ENCODE measurements around the gene SORCS3.

Gene SORCS3

DNA sequence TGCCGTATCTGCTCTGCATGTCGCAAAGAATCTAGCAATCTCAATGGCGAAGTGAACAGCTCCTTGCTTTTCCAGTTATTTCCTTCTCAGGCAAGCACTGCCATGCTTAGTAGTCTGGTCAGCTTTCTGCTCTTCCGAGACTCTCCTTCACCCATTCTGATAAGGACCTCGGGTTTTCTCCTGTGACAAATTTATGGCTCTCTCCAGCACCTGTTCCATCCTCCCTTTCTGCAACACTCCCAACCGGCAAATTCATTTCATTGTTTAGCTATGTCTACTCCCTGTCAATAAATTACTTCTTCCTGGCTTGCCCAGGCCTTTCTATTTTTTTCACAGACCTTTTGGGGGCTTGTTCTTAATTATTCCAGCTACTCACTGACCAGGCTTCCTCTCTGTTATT lies 252.6 kb downstream of the SORCS3 start:
- H3K9me3 ChIP-seq (ENCODE audit: severe bottlenecking) = no peaks in the 10 kb centered on the region
- H3K27me3 ChIP-seq (ENCODE audit: insufficient read depth, low read depth, severe bottlenecking) = no peaks in the 10 kb centered on the region
- H3K27ac ChIP-seq = no peak overlapping the region
- DNase-seq = no peak
- TF ChIP-seq, protein P1, sequence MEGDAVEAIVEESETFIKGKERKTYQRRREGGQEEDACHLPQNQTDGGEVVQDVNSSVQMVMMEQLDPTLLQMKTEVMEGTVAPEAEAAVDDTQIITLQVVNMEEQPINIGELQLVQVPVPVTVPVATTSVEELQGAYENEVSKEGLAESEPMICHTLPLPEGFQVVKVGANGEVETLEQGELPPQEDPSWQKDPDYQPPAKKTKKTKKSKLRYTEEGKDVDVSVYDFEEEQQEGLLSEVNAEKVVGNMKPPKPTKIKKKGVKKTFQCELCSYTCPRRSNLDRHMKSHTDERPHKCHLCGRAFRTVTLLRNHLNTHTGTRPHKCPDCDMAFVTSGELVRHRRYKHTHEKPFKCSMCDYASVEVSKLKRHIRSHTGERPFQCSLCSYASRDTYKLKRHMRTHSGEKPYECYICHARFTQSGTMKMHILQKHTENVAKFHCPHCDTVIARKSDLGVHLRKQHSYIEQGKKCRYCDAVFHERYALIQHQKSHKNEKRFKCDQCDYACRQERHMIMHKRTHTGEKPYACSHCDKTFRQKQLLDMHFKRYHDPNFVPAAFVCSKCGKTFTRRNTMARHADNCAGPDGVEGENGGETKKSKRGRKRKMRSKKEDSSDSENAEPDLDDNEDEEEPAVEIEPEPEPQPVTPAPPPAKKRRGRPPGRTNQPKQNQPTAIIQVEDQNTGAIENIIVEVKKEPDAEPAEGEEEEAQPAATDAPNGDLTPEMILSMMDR (IDR thresholded peaks at IDR 0.05; ENCODE audit: low read depth, low read length) = no peak
- no peak overlapping the region for H3K4me3 ChIP-seq (ENCODE audit: low read depth, low read length)
- no peaks in the 10 kb centered on the region for H3K36me3 ChIP-seq

- Histone ChIP-seq H3K27me3 (ENCODE audit: insufficient read depth, low read depth, severe bottlenecking) (no peaks in the 10 kb centered on the region), H3K9me3 (ENCODE audit: severe bottlenecking) (no peaks in the 10 kb centered on the region), H3K36me3 (no peaks in the 10 kb centered on the region), H3K27ac (no peak overlapping the region), H3K4me3 (ENCODE audit: low read depth, low read length) (no peak overlapping the region)
- TF ChIP-seq, protein P1 (IDR thresholded peaks at IDR 0.05; ENCODE audit: low read depth, low read length) = no peak
- no peak for DNase-seq
Measured at GRCh38 chr10:104894681-104895080, 253.6 kb downstream of the SORCS3 start.

DNA sequence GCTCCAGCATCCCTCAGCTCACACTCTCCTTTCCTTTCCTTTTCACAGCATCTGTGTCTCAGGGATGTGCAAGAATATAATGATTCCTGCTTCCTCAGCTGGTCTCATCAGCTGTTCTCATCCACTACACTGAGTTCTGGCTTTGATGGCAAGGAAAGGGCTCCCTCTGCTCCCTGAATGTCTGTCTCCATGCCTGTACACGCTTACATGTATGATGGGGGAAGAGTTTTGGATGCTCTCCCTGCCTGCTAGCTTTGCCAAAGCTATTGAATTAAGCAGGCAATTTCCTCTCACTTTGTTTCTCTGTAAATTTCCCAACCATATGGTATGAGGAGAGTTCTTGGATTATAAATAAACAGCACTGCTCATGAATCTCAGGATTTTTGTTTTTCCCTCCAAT lies 254.5 kb downstream of the SORCS3 start:
- Histone ChIP-seq H3K27ac (no peak overlapping the region), H3K9me3 (ENCODE audit: severe bottlenecking) (no peaks in the 10 kb centered on the region)
- TF ChIP-seq, protein P1 (IDR thresholded peaks at IDR 0.05; ENCODE audit: low read depth, low read length) = no peak

DNA sequence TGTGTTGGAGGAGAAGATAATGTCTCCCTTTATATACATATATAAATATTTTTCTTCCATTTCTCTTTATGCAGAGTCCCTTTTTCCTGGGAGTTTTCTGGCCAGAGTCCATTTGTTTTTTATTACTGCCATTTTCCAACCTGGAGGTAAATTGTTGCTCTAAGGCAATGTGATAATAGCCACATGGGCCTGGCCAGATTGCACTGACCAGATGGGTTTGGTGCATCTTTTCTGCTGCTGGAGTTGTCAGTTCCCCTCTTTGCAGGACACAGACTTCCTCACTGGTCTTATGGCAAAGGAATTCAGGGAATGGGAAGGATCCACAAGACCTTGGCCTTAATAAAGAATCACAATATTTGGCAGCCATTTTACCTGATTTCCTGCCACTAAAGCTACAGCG lies 254.9 kb downstream of the SORCS3 start:
- TF ChIP-seq, protein P1 (IDR thresholded peaks at IDR 0.05; ENCODE audit: low read depth, low read length) = no peak
- no peaks in the 10 kb centered on the region for H3K9me3 ChIP-seq (ENCODE audit: severe bottlenecking)
- no peak overlapping the region for H3K4me3 ChIP-seq (ENCODE audit: low read depth, low read length)
- H3K36me3 ChIP-seq = no peaks in the 10 kb centered on the region
- no peak for DNase-seq
- no peak overlapping the region for H3K27ac ChIP-seq
- H3K27me3 ChIP-seq (ENCODE audit: insufficient read depth, low read depth, severe bottlenecking) = no peaks in the 10 kb centered on the region

More for the DNA sequence above, 254.5 kb downstream of the SORCS3 start:
- Histone ChIP-seq H3K4me3 (ENCODE audit: low read depth, low read length) (no peak overlapping the region), H3K27me3 (ENCODE audit: insufficient read depth, low read depth, severe bottlenecking) (no peaks in the 10 kb centered on the region), H3K36me3 (no peaks in the 10 kb centered on the region)
- no peak for DNase-seq

GRCh38 chr10:104897696-104898095 lies 256.6 kb downstream of the SORCS3 start:
- Histone ChIP-seq H3K4me3 (ENCODE audit: low read depth, low read length) (no peak overlapping the region), H3K27me3 (ENCODE audit: insufficient read depth, low read depth, severe bottlenecking) (peaks cover 3% of the 10 kb centered on the region), H3K9me3 (ENCODE audit: severe bottlenecking) (no peaks in the 10 kb centered on the region), H3K27ac (no peak overlapping the region), H3K36me3 (no peaks in the 10 kb centered on the region)
- TF ChIP-seq, protein P1 (IDR thresholded peaks at IDR 0.05; ENCODE audit: low read depth, low read length) = no peak
- peak; percentile 23 for DNase-seq

- no peak for DNase-seq
- H3K27me3 ChIP-seq (ENCODE audit: insufficient read depth, low read depth, severe bottlenecking) = peaks cover 3% of the 10 kb centered on the region
- no peak overlapping the region for H3K4me3 ChIP-seq (ENCODE audit: low read depth, low read length)
- H3K9me3 ChIP-seq (ENCODE audit: severe bottlenecking) = no peaks in the 10 kb centered on the region
- no peaks in the 10 kb centered on the region for H3K36me3 ChIP-seq
- no peak overlapping the region for H3K27ac ChIP-seq
- TF ChIP-seq, protein P1 (IDR thresholded peaks at IDR 0.05; ENCODE audit: low read depth, low read length) = no peak
Measured at GRCh38 chr10:104899779-104900178, 258.7 kb downstream of the SORCS3 start.

Measured in WERI-Rb-1 (cell line).